ENCODE results near the gene ECHDC3.

- TF ChIP-seq, protein P1, sequence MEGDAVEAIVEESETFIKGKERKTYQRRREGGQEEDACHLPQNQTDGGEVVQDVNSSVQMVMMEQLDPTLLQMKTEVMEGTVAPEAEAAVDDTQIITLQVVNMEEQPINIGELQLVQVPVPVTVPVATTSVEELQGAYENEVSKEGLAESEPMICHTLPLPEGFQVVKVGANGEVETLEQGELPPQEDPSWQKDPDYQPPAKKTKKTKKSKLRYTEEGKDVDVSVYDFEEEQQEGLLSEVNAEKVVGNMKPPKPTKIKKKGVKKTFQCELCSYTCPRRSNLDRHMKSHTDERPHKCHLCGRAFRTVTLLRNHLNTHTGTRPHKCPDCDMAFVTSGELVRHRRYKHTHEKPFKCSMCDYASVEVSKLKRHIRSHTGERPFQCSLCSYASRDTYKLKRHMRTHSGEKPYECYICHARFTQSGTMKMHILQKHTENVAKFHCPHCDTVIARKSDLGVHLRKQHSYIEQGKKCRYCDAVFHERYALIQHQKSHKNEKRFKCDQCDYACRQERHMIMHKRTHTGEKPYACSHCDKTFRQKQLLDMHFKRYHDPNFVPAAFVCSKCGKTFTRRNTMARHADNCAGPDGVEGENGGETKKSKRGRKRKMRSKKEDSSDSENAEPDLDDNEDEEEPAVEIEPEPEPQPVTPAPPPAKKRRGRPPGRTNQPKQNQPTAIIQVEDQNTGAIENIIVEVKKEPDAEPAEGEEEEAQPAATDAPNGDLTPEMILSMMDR (conservative IDR thresholded peaks at IDR 0.05; ENCODE audit: low read length), result no peak
- TF ChIP-seq EZH2phosphoT487 (IDR thresholded peaks at IDR 0.05; ENCODE audit: borderline replicate concordance), result no peak
Observed at GRCh38 chr10:11746883-11747539, 4.8 kb downstream of the ECHDC3 start.

All from Loucy (cell line).